ENCODE data around the gene MSANTD3.

Gene MSANTD3

GRCh38 chr9:100472268-100472667 lies 45.3 kb downstream of the MSANTD3 start:
- DNase-seq (ENCODE audit: extremely low read depth, insufficient read length) = no peak
- Histone ChIP-seq H3K36me3 (ENCODE audit: control insufficient read depth, insufficient read depth, low read length) (no peaks in the 10 kb centered on the region), H3K4me3 (replicated peaks; ENCODE audit: low read depth, low read length) (no peak overlapping the region), H3K27me3 (replicated peaks; ENCODE audit: control insufficient read depth, insufficient read depth, low read length) (peaks cover 3% of the 10 kb centered on the region; the same call in 1 of the 2 replicates)
- TF ChIP-seq CTCF (IDR thresholded peaks at IDR 0.05; ENCODE audit: insufficient read depth, low read length, poor library complexity, severe bottlenecking) = no peak

GRCh38 chr9:100472788-100473275 lies 45.9 kb downstream of the MSANTD3 start, which contains the start of gene TMEFF1:
Gene TMEFF1, plus strand, starts transcription at chr9:100473149. Its CDS starts 396 bp downstream, at chr9:100473545.
- Histone ChIP-seq H3K4me3 (replicated peaks; ENCODE audit: low read depth, low read length) (peak within 1 kb of the TSS; percentile 47), H3K36me3 (ENCODE audit: control insufficient read depth, insufficient read depth, low read length) (no peaks in the 10 kb centered on the region), H3K27me3 (replicated peaks; ENCODE audit: control insufficient read depth, insufficient read depth, low read length) (peaks cover 3% of the 10 kb centered on the region; the same call in 1 of the 2 replicates)
- no peak for TF ChIP-seq CTCF (IDR thresholded peaks at IDR 0.05; ENCODE audit: insufficient read depth, low read length, poor library complexity, severe bottlenecking)
- DNase-seq (ENCODE audit: extremely low read depth, insufficient read length) = peak; percentile 39

- peaks cover 3% of the 10 kb centered on the region for H3K27me3 ChIP-seq (replicated peaks; ENCODE audit: control insufficient read depth, insufficient read depth, low read length)
- no peak for TF ChIP-seq CTCF (IDR thresholded peaks at IDR 0.05; ENCODE audit: insufficient read depth, low read length, poor library complexity, severe bottlenecking)
- H3K4me3 ChIP-seq (replicated peaks; ENCODE audit: low read depth, low read length) = peak overlapping the region; percentile 47
- peak; percentile 49 for DNase-seq (ENCODE audit: extremely low read depth, insufficient read length)
- H3K36me3 ChIP-seq (ENCODE audit: control insufficient read depth, insufficient read depth, low read length) = no peaks in the 10 kb centered on the region
Measured at GRCh38 chr9:100473276-100474081, 46.5 kb downstream of the MSANTD3 start.

- Histone ChIP-seq H3K27me3 (replicated peaks; ENCODE audit: control insufficient read depth, insufficient read depth, low read length) (peaks cover 3% of the 10 kb centered on the region), H3K4me3 (replicated peaks; ENCODE audit: low read depth, low read length) (no peak overlapping the region; the same call in 1 of the 2 replicates)
- DNase-seq (ENCODE audit: extremely low read depth, insufficient read length) = no peak
Measured at GRCh38 chr9:100474082-100474923, 47.4 kb downstream of the MSANTD3 start.

GRCh38 chr9:100474924-100475276 lies 48.0 kb downstream of the MSANTD3 start:
- Histone ChIP-seq H3K36me3 (ENCODE audit: control insufficient read depth, insufficient read depth, low read length) (no peaks in the 10 kb centered on the region), H3K4me3 (replicated peaks; ENCODE audit: low read depth, low read length) (no peak overlapping the region), H3K27me3 (replicated peaks; ENCODE audit: control insufficient read depth, insufficient read depth, low read length) (peaks cover 3% of the 10 kb centered on the region)
- no peak for DNase-seq (ENCODE audit: extremely low read depth, insufficient read length)
- TF ChIP-seq CTCF (IDR thresholded peaks at IDR 0.05; ENCODE audit: insufficient read depth, low read length, poor library complexity, severe bottlenecking) = no peak

More at GRCh38 chr9:100474082-100474923, 47.4 kb downstream of the MSANTD3 start:
- TF ChIP-seq CTCF (IDR thresholded peaks at IDR 0.05; ENCODE audit: insufficient read depth, low read length, poor library complexity, severe bottlenecking) = no peak
- no peaks in the 10 kb centered on the region for H3K36me3 ChIP-seq (ENCODE audit: control insufficient read depth, insufficient read depth, low read length)
